WTC11 (cell line): ENCODE results near the gene CATSPERZ. TPM values are rescaled to one million over a fixed set of nuclear protein-coding genes. Genes with fewer than 3 reads are reported as not detected.

ENCODE experiments used
- ATAC-seq: fragments of 200-7000 bp; cut with Tn5 transposase; 2 replicates; pipeline ENCODE4 v1.10.0; 2021; ENCODE audit warnings: mild to moderate bottlenecking, moderate library complexity
- CTCF ChIA-PET: fragments of 300-600 bp; sonication (Branson Sonifier 250); formaldehyde crosslinking; loops from one replicate; lab custom pipeline; 2021; ENCODE audit warnings: antibody characterized with exemption; lab: Charles Lee
- POLR2A ChIA-PET: fragments of 350-600 bp; sonication (Branson Sonifier 250); formaldehyde crosslinking; loops from one replicate; lab custom pipeline; 2021; ENCODE audit warnings: antibody characterized with exemption; lab: Charles Lee
- DNase-seq: peaks from one replicate; pipeline ENCODE4 v3.0.0; 2021; ENCODE audit warnings: low spot score
- H3K27ac Mint-ChIP-seq: 2 replicates; pipeline ENCODE4 v1.8.0; 2021; ENCODE audit warnings: mixed read lengths
- H3K27me3 Mint-ChIP-seq: 2 replicates; pipeline ENCODE4 v1.8.0; 2021; ENCODE audit warnings: low read depth, mild to moderate bottlenecking, moderate library complexity, mixed read lengths
- H3K36me3 Mint-ChIP-seq: 2 replicates; pipeline ENCODE4 v1.8.0; 2021; ENCODE audit warnings: mixed read lengths
- H3K4me1 Mint-ChIP-seq: 2 replicates; pipeline ENCODE4 v1.8.0; 2022; ENCODE audit warnings: mixed read lengths
- H3K4me3 Mint-ChIP-seq: 2 replicates; pipeline ENCODE4 v1.8.0; 2021; ENCODE audit warnings: mild to moderate bottlenecking, moderate library complexity, mixed read lengths
- H3K9me3 Mint-ChIP-seq: 2 replicates; pipeline ENCODE4 v1.8.0; 2021; ENCODE audit warnings: mixed read lengths
- ELF4 ChIP-seq: sonication (generic); formaldehyde crosslinking; IDR thresholded peaks from 2 replicates; pipeline ENCODE4 v1.8.1; 2022; ENCODE audit warnings: low read depth, mild to moderate bottlenecking, moderate library complexity, missing genetic modification reagents
- EMX1 ChIP-seq: fragments of 250-450 bp; sonication (Bioruptor Pico); IDR thresholded peaks from 2 replicates; pipeline ENCODE4 v1.8.0; 2021; ENCODE audit warnings: mild to moderate bottlenecking
- FOXJ3 ChIP-seq: sonication (generic); formaldehyde crosslinking; IDR thresholded peaks from 2 replicates; pipeline ENCODE4 v1.9.0; 2021; ENCODE audit warnings: missing genetic modification reagents, mild to moderate bottlenecking, borderline replicate concordance
- NFE2L1 ChIP-seq: sonication (generic); formaldehyde crosslinking; IDR thresholded peaks from 2 replicates; pipeline ENCODE4 v1.8.1; 2023; ENCODE audit warnings: missing genetic modification reagents
- NFYB ChIP-seq: sonication (generic); formaldehyde crosslinking; conservative IDR thresholded peaks from 2 replicates; pipeline ENCODE4 v1.8.0; 2022; ENCODE audit warnings: low read depth, missing genetic modification reagents
- NR3C1 ChIP-seq: sonication (generic); formaldehyde crosslinking; conservative IDR thresholded peaks from 2 replicates; pipeline ENCODE4 v1.8.1; 2023; ENCODE audit warnings: low read depth, mild to moderate bottlenecking, missing genetic modification reagents
- PRRX2 ChIP-seq: fragments of 250-450 bp; sonication (Bioruptor Pico); IDR thresholded peaks from 2 replicates; pipeline ENCODE4 v1.8.0; 2021; ENCODE audit warnings: mild to moderate bottlenecking
- SMAD3 ChIP-seq: sonication (generic); formaldehyde crosslinking; IDR thresholded peaks from 2 replicates; pipeline ENCODE4 v1.8.0; 2022; ENCODE audit warnings: missing genetic modification reagents, mild to moderate bottlenecking, borderline replicate concordance
- ZNF317 ChIP-seq: sonication (generic); formaldehyde crosslinking; IDR thresholded peaks from 2 replicates; pipeline ENCODE4 v1.8.1; 2023; ENCODE audit warnings: low read depth, mild to moderate bottlenecking, moderate library complexity, missing genetic modification reagents, borderline replicate concordance
- ZNF396 ChIP-seq: fragments of 250-450 bp; sonication (Bioruptor Pico); IDR thresholded peaks from 2 replicates; pipeline ENCODE4 v1.8.0; 2021; ENCODE audit warnings: mild to moderate bottlenecking, moderate library complexity, borderline replicate concordance
- ZNF416 ChIP-seq: fragments of 250-450 bp; sonication (Bioruptor Pico); IDR thresholded peaks from 2 replicates; pipeline ENCODE4 v1.9.0; 2021; ENCODE audit warnings: mild to moderate bottlenecking, inconsistent platforms
- total RNA-seq: library from RNA; stranded (reverse); gene quantifications from 3 replicates; pipeline ENCODE4 v1.2.3, GENCODE V29; 2021
- TF ChIP-seq, protein P1 (sequence below): sonication (generic); formaldehyde crosslinking; IDR thresholded peaks from 2 replicates; pipeline ENCODE4 v1.8.0; 2022; ENCODE audit warnings: missing genetic modification reagents
- TF ChIP-seq, protein P2 (sequence below): sonication (generic); formaldehyde crosslinking; IDR thresholded peaks from 2 replicates; pipeline ENCODE4 v1.8.1; 2022; ENCODE audit warnings: mild to moderate bottlenecking, missing genetic modification reagents, moderate library complexity, borderline replicate concordance
- TF ChIP-seq, protein P3 (sequence below): sonication (generic); formaldehyde crosslinking; IDR thresholded peaks from 2 replicates; pipeline ENCODE4 v1.8.1; 2023; ENCODE audit warnings: mild to moderate bottlenecking, missing genetic modification reagents
- TF ChIP-seq, protein P4 (sequence below): fragments of 250-450 bp; sonication (Bioruptor Pico); IDR thresholded peaks from 2 replicates; pipeline ENCODE4 v1.9.0; 2021; ENCODE audit warnings: mild to moderate bottlenecking
- TF ChIP-seq, protein P5 (sequence below): fragments of 200-600 bp; IDR thresholded peaks from 2 replicates; pipeline ENCODE4 v1.8.0; 2022; ENCODE audit warnings: antibody characterized with exemption
- TF ChIP-seq, protein P6 (sequence below): fragments of 250-450 bp; sonication (Bioruptor Pico); IDR thresholded peaks from 2 replicates; pipeline ENCODE4 v1.9.0; 2021; ENCODE audit warnings: mild to moderate bottlenecking
- TF ChIP-seq, protein P7 (sequence below): fragments of 250-450 bp; sonication (Bioruptor Pico); IDR thresholded peaks from 2 replicates; pipeline ENCODE4 v1.8.0; 2021; ENCODE audit warnings: mild to moderate bottlenecking

Gene CATSPERZ
- total RNA-seq, 1 experiment from 2014 or later = 2.5 TPM

DNA sequence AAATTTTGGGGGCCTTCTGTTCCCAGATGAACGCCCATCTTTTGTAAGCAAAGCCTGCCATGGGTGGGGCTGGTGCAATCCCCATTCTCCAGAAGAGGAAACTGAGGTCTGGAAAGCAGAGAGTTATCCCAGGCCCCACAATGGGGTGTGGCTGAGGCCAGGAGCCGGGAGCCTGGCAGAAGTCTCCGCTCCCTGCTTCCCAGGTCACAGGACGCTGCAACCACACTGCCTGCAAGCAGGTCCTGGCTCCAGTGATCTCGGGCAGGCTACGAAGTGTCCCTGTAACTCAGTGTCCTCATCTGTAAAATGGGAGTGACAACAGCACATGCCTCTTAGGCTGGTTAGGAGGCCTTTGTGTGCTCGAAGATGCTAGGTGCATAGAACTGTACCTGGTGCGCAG is 47.1 kb upstream of the CATSPERZ start:
- peak overlapping the region; percentile 47 for H3K4me3 Mint-ChIP-seq
- ChIA-PET CTCF (interaction anchor here (1.9 to 5.3 kb wide), 4 partner anchors 11 to 253 kb away, joined by 4 to 65 read pairs (median 46); partner anchors contain the start of genes ESRRA, FERMT3 and FKBP2), POLR2A (no interaction called here)
- H3K9me3 Mint-ChIP-seq = no peaks in the 10 kb centered on the region
- TF ChIP-seq, protein P1, sequence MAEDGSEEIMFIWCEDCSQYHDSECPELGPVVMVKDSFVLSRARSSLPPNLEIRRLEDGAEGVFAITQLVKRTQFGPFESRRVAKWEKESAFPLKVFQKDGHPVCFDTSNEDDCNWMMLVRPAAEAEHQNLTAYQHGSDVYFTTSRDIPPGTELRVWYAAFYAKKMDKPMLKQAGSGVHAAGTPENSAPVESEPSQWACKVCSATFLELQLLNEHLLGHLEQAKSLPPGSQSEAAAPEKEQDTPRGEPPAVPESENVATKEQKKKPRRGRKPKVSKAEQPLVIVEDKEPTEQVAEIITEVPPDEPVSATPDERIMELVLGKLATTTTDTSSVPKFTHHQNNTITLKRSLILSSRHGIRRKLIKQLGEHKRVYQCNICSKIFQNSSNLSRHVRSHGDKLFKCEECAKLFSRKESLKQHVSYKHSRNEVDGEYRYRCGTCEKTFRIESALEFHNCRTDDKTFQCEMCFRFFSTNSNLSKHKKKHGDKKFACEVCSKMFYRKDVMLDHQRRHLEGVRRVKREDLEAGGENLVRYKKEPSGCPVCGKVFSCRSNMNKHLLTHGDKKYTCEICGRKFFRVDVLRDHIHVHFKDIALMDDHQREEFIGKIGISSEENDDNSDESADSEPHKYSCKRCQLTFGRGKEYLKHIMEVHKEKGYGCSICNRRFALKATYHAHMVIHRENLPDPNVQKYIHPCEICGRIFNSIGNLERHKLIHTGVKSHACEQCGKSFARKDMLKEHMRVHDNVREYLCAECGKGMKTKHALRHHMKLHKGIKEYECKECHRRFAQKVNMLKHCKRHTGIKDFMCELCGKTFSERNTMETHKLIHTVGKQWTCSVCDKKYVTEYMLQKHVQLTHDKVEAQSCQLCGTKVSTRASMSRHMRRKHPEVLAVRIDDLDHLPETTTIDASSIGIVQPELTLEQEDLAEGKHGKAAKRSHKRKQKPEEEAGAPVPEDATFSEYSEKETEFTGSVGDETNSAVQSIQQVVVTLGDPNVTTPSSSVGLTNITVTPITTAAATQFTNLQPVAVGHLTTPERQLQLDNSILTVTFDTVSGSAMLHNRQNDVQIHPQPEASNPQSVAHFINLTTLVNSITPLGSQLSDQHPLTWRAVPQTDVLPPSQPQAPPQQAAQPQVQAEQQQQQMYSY (CRISPR knock-in tag) = no peak
- TF ChIP-seq, protein P2, sequence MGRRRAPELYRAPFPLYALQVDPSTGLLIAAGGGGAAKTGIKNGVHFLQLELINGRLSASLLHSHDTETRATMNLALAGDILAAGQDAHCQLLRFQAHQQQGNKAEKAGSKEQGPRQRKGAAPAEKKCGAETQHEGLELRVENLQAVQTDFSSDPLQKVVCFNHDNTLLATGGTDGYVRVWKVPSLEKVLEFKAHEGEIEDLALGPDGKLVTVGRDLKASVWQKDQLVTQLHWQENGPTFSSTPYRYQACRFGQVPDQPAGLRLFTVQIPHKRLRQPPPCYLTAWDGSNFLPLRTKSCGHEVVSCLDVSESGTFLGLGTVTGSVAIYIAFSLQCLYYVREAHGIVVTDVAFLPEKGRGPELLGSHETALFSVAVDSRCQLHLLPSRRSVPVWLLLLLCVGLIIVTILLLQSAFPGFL (CRISPR knock-in tag) = no peak
- TF ChIP-seq, protein P3, sequence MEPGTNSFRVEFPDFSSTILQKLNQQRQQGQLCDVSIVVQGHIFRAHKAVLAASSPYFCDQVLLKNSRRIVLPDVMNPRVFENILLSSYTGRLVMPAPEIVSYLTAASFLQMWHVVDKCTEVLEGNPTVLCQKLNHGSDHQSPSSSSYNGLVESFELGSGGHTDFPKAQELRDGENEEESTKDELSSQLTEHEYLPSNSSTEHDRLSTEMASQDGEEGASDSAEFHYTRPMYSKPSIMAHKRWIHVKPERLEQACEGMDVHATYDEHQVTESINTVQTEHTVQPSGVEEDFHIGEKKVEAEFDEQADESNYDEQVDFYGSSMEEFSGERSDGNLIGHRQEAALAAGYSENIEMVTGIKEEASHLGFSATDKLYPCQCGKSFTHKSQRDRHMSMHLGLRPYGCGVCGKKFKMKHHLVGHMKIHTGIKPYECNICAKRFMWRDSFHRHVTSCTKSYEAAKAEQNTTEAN (CRISPR knock-in tag) = no peak
- TF ChIP-seq, protein P4, sequence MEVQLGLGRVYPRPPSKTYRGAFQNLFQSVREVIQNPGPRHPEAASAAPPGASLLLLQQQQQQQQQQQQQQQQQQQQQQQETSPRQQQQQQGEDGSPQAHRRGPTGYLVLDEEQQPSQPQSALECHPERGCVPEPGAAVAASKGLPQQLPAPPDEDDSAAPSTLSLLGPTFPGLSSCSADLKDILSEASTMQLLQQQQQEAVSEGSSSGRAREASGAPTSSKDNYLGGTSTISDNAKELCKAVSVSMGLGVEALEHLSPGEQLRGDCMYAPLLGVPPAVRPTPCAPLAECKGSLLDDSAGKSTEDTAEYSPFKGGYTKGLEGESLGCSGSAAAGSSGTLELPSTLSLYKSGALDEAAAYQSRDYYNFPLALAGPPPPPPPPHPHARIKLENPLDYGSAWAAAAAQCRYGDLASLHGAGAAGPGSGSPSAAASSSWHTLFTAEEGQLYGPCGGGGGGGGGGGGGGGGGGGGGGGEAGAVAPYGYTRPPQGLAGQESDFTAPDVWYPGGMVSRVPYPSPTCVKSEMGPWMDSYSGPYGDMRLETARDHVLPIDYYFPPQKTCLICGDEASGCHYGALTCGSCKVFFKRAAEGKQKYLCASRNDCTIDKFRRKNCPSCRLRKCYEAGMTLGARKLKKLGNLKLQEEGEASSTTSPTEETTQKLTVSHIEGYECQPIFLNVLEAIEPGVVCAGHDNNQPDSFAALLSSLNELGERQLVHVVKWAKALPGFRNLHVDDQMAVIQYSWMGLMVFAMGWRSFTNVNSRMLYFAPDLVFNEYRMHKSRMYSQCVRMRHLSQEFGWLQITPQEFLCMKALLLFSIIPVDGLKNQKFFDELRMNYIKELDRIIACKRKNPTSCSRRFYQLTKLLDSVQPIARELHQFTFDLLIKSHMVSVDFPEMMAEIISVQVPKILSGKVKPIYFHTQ (CRISPR knock-in tag) = no peak
- no peak for TF ChIP-seq NR3C1 (CRISPR knock-in tag)
- TF ChIP-seq SMAD3 (CRISPR knock-in tag) = no peak
- no peak for TF ChIP-seq FOXJ3 (CRISPR knock-in tag)
- TF ChIP-seq ZNF416 (CRISPR knock-in tag) = no peak
- no peak for TF ChIP-seq PRRX2
- TF ChIP-seq ZNF396 (CRISPR knock-in tag) = no peak
- H3K36me3 Mint-ChIP-seq = peaks cover 8% of the 10 kb centered on the region
- DNase-seq (no peak), ATAC-seq (no peak)
- peak overlapping the region; percentile 76 for H3K27ac Mint-ChIP-seq
- H3K4me1 Mint-ChIP-seq = peaks cover 38% of the 10 kb centered on the region
- no peaks in the 10 kb centered on the region for H3K27me3 Mint-ChIP-seq

DNA sequence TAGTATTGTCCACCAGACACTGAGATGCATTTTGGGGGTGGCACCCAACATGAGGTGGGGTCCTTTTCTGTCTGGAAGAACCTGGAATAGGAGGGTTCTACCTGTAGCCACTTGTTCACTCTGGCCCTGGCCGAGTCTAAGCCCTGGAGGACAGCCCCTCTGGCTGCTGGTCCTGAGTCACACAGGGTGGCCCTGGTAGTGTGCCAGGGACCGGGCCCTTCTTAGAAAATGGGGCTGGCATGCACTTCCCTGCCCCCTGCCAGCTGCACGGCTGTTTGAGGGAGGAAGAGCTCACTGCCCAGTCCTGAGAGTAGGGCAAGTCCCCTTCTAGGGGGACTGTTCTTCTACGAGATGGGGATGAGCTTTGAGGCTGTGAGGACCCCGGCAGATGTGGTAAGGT is 46.7 kb upstream of the CATSPERZ start:
- Mint-ChIP-seq H3K27ac (peak overlapping the region; percentile 76), H3K4me1 (peaks cover 34% of the 10 kb centered on the region), H3K36me3 (peaks cover 8% of the 10 kb centered on the region), H3K9me3 (no peaks in the 10 kb centered on the region), H3K27me3 (no peaks in the 10 kb centered on the region), H3K4me3 (peak overlapping the region; percentile 47)
- TF ChIP-seq ZNF317 (CRISPR knock-in tag) = no peak
- no peak for TF ChIP-seq NFE2L1
- TF ChIP-seq ZNF396 (CRISPR knock-in tag) = no peak
- no peak for TF ChIP-seq ELF4 (CRISPR knock-in tag)
- TF ChIP-seq EMX1 (CRISPR knock-in tag) = no peak
- TF ChIP-seq NFYB (CRISPR knock-in tag) = no peak
- TF ChIP-seq, protein P5, sequence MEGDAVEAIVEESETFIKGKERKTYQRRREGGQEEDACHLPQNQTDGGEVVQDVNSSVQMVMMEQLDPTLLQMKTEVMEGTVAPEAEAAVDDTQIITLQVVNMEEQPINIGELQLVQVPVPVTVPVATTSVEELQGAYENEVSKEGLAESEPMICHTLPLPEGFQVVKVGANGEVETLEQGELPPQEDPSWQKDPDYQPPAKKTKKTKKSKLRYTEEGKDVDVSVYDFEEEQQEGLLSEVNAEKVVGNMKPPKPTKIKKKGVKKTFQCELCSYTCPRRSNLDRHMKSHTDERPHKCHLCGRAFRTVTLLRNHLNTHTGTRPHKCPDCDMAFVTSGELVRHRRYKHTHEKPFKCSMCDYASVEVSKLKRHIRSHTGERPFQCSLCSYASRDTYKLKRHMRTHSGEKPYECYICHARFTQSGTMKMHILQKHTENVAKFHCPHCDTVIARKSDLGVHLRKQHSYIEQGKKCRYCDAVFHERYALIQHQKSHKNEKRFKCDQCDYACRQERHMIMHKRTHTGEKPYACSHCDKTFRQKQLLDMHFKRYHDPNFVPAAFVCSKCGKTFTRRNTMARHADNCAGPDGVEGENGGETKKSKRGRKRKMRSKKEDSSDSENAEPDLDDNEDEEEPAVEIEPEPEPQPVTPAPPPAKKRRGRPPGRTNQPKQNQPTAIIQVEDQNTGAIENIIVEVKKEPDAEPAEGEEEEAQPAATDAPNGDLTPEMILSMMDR = no peak
- TF ChIP-seq, protein P6, sequence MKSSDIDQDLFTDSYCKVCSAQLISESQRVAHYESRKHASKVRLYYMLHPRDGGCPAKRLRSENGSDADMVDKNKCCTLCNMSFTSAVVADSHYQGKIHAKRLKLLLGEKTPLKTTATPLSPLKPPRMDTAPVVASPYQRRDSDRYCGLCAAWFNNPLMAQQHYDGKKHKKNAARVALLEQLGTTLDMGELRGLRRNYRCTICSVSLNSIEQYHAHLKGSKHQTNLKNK (CRISPR knock-in tag) = no peak
- TF ChIP-seq, protein P7, sequence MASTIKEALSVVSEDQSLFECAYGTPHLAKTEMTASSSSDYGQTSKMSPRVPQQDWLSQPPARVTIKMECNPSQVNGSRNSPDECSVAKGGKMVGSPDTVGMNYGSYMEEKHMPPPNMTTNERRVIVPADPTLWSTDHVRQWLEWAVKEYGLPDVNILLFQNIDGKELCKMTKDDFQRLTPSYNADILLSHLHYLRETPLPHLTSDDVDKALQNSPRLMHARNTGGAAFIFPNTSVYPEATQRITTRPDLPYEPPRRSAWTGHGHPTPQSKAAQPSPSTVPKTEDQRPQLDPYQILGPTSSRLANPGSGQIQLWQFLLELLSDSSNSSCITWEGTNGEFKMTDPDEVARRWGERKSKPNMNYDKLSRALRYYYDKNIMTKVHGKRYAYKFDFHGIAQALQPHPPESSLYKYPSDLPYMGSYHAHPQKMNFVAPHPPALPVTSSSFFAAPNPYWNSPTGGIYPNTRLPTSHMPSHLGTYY (CRISPR knock-in tag) = no peak
- CTCF ChIA-PET = interaction anchor here (1.0 to 1.4 kb wide), 2 partner anchors 47 to 52 kb away, joined by 3 to 4 read pairs; partner anchors contain the start of gene ESRRA
- POLR2A ChIA-PET = no interaction called here
- ATAC-seq = no peak
- DNase-seq = no peak
